ENCODE data around the gene DNAJC1. TPM values are rescaled to one million over a fixed set of nuclear protein-coding genes. Genes with fewer than 3 reads are reported as not detected.

The DNAJC1 gene, protein sequence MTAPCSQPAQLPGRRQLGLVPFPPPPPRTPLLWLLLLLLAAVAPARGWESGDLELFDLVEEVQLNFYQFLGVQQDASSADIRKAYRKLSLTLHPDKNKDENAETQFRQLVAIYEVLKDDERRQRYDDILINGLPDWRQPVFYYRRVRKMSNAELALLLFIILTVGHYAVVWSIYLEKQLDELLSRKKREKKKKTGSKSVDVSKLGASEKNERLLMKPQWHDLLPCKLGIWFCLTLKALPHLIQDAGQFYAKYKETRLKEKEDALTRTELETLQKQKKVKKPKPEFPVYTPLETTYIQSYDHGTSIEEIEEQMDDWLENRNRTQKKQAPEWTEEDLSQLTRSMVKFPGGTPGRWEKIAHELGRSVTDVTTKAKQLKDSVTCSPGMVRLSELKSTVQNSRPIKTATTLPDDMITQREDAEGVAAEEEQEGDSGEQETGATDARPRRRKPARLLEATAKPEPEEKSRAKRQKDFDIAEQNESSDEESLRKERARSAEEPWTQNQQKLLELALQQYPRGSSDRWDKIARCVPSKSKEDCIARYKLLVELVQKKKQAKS
- 10 to 100 TPM; 59.0 to 59.6 TPM for total RNA-seq
- 16.7 TPM for polyA plus RNA-seq (ENCODE audit: insufficient read depth, low read depth, low replicate concordance)
- long read RNA-seq, donor 1, transcript DNAJC1-202 (12 exons, 2,106 nt): major isoform, 13 of 29 reads
- long read RNA-seq, donor 1, partial matches to known transcripts: 16 of 29 reads
- long read RNA-seq, donor 1, other reads (novel, unspliced or antisense): 0 of 29 reads
- long read RNA-seq, donor 2, partial matches to known transcripts: 57 of 58 reads
- long read RNA-seq, donor 2, other reads (novel, unspliced or antisense): 0 of 58 reads

DNA sequence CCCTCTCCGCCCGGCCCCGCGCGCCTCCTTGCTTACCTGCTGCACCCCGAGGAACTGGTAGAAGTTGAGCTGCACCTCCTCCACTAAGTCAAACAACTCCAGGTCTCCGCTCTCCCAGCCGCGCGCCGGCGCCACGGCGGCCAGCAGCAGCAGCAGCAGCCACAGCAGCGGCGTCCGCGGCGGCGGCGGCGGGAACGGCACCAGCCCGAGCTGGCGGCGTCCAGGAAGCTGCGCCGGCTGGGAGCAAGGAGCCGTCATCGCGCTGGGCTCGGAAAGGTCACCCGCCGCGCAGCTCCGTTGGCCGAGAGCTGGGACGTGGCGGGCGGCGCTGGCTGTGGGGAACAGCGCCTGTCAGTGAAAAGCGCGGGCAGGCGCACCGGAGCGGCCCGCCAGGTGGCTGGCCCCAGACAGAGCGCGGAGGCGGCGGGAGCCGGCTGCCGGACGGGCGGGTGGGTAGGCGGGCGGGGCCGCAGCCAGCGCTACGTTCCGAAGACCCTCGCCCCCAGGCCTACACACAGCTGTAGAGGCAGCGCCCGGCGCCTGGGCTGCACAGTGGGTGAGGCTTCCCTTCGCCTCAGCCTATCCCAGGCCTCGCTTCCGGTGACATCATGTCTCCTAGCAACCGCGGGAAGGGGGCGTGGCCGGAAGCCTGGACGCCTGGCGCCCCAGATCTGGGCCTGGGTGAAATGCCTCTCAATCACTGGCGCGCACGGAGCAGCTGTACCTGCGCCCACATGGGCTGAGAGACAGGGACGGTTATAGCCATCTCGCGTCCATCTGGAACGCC is at the start of gene DNAJC1:
TSS of gene DNAJC1 (minus strand) at position 554 of the 787 bp plus-strand sequence. CDS start at position 258, 296 bp downstream.
- TF ChIP-seq POLR2A (IDR thresholded peaks at IDR 0.05): peak; percentile 82
- TF ChIP-seq, protein P1, sequence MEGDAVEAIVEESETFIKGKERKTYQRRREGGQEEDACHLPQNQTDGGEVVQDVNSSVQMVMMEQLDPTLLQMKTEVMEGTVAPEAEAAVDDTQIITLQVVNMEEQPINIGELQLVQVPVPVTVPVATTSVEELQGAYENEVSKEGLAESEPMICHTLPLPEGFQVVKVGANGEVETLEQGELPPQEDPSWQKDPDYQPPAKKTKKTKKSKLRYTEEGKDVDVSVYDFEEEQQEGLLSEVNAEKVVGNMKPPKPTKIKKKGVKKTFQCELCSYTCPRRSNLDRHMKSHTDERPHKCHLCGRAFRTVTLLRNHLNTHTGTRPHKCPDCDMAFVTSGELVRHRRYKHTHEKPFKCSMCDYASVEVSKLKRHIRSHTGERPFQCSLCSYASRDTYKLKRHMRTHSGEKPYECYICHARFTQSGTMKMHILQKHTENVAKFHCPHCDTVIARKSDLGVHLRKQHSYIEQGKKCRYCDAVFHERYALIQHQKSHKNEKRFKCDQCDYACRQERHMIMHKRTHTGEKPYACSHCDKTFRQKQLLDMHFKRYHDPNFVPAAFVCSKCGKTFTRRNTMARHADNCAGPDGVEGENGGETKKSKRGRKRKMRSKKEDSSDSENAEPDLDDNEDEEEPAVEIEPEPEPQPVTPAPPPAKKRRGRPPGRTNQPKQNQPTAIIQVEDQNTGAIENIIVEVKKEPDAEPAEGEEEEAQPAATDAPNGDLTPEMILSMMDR (IDR thresholded peaks at IDR 0.05): no peak
- DNase-seq: peak; percentile 99
- peak within 1 kb of the TSS; percentile 77 to 89 for H3K4me3 ChIP-seq
- H3K36me3 ChIP-seq (ENCODE audit: low read depth, missing control alignments): no peaks in the 10 kb centered on the region
- H3K4me1 ChIP-seq: peaks cover 10% of the 10 kb centered on the region
- intact Hi-C loops (cut with DNase I; ENCODE audit: low total_unique reads): loop anchor here (10.0 kb wide), 1 partner anchor 981 kb away; no protein-coding TSS in a partner anchor
- peak within 1 kb of the TSS; percentile 90 to 94 for H3K27ac ChIP-seq
- H3K9me3 ChIP-seq: no peaks in the 10 kb centered on the region
- 0% methylated on average over 13 to 51 of the region's 83 CpGs for WGBS, 2 donors
- no peaks in the 10 kb centered on the region for H3K27me3 ChIP-seq

DNA sequence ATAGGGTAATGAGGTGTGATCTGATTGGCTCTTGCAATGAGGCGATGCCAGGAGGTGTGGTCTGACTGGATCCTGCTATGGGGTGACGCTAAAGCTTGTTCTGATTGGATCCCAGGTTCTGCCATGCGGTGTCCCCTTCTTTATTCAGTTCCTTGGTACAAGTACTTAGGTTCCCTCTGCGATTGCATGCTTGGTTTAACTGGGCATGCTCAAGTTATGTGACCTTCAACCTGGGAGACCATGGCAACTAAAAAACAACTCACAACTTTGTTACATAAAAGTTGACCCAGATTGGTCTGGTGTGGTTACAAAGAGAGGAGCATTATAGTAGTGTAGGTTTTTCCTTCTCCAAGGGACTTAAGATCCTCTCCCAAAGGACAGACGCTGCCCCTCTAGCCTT is 49.5 kb upstream of the DNAJC1 start:
- no peak overlapping the region for H3K27ac ChIP-seq
- no peaks in the 10 kb centered on the region for H3K36me3 ChIP-seq (ENCODE audit: low read depth, missing control alignments)
- TF ChIP-seq, protein P1 (IDR thresholded peaks at IDR 0.05): no peak
- no peak for TF ChIP-seq POLR2A (IDR thresholded peaks at IDR 0.05)
- no peaks in the 10 kb centered on the region for H3K4me1 ChIP-seq
- H3K27me3 ChIP-seq: no peaks in the 10 kb centered on the region
- WGBS, 2 donors: 84 to 90% methylated on average over 5 of the region's 5 CpGs
- DNase-seq: no peak
- H3K9me3 ChIP-seq: no peaks in the 10 kb centered on the region
- intact Hi-C loops (cut with DNase I; ENCODE audit: low total_unique reads): no loop called here
- H3K4me3 ChIP-seq: no peak overlapping the region

DNA sequence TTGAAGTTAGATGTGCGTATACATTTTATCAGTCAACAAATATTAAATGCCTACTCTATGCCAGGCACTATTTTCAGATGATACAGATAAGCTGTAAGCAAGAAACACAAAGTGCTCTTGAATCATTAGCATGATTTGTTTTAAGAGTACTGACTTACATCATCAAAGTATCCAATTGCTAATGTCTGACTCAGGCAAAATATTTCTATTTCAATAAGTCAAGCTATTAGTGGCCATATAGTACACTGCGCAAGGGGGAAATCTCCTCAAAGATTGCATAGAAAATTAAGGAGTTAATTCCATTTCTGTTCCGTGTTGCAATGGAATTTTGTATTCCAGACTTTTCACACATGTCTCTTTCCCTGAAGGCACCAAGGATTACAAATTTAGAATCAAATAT is 46.1 kb upstream of the DNAJC1 start:
- Histone ChIP-seq H3K9me3 (no peaks in the 10 kb centered on the region), H3K27me3 (no peaks in the 10 kb centered on the region), H3K27ac (no peak overlapping the region), H3K36me3 (ENCODE audit: low read depth, missing control alignments) (no peaks in the 10 kb centered on the region), H3K4me3 (no peak overlapping the region), H3K4me1 (no peaks in the 10 kb centered on the region)
- 87% methylated on average over 3 of the region's 3 CpGs for WGBS, 2 donors
- no peak for DNase-seq
- intact Hi-C loops (cut with DNase I; ENCODE audit: low total_unique reads): no loop called here
- no peak for TF ChIP-seq POLR2A (IDR thresholded peaks at IDR 0.05)

DNA sequence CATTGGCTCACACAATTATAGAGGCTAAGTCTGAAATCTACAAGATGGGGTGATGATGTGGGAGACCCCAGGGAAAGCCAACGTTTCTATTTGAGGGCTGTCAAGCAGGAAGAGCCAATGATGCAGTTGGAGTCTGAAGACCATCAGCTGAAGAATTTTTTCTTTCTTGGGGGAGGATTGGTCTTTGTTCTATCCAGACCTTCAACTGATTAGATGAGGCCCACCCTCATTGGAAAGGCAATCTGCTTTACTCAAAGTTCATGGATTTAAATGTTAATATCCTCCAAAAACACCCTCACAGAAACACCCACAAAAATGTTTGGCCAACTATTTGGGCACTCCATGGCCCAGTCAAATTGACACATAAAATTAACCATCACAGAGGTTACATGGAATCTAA is 44.3 kb upstream of the DNAJC1 start:
- WGBS, 2 donors: 78 to 82% methylated on average over 1 of the region's 1 CpG
- Histone ChIP-seq H3K4me1 (no peaks in the 10 kb centered on the region), H3K27me3 (no peaks in the 10 kb centered on the region), H3K4me3 (no peak overlapping the region), H3K9me3 (no peaks in the 10 kb centered on the region), H3K27ac (no peak overlapping the region), H3K36me3 (ENCODE audit: low read depth, missing control alignments) (no peaks in the 10 kb centered on the region)
- intact Hi-C loops (cut with DNase I; ENCODE audit: low total_unique reads): no loop called here
- TF ChIP-seq POLR2A (IDR thresholded peaks at IDR 0.05): no peak
- TF ChIP-seq, protein P1 (IDR thresholded peaks at IDR 0.05): no peak
- DNase-seq: no peak

DNA sequence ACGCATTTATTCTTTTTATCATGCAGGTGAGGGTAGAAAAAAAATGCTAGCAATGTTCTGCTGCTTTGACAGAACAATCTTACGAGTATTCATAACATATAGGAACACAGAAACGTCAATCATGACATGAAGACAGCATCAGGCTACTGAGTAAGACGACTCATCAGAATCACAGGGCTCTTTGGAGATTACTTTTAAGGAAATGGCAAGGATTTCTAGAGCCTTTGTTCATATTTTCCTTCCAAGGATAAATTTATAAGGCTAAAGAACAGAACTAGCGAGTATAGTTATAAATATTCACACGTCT is 39.8 kb upstream of the DNAJC1 start:
- TF ChIP-seq POLR2A (IDR thresholded peaks at IDR 0.05): no peak
- TF ChIP-seq, protein P1 (IDR thresholded peaks at IDR 0.05): no peak
- 66 to 70% methylated on average over 6 of the region's 6 CpGs for WGBS, 2 donors

More for the DNA sequence above, 39.8 kb upstream of the DNAJC1 start:
- Histone ChIP-seq H3K9me3 (no peaks in the 10 kb centered on the region), H3K27me3 (no peaks in the 10 kb centered on the region), H3K36me3 (ENCODE audit: low read depth, missing control alignments) (no peaks in the 10 kb centered on the region), H3K27ac (no peak overlapping the region), H3K4me3 (no peak overlapping the region), H3K4me1 (no peaks in the 10 kb centered on the region)
- intact Hi-C loops (cut with DNase I; ENCODE audit: low total_unique reads): no loop called here
- DNase-seq: no peak
